ENCODE measurements around the gene CACNB4.

CACNB4 gene

DNA sequence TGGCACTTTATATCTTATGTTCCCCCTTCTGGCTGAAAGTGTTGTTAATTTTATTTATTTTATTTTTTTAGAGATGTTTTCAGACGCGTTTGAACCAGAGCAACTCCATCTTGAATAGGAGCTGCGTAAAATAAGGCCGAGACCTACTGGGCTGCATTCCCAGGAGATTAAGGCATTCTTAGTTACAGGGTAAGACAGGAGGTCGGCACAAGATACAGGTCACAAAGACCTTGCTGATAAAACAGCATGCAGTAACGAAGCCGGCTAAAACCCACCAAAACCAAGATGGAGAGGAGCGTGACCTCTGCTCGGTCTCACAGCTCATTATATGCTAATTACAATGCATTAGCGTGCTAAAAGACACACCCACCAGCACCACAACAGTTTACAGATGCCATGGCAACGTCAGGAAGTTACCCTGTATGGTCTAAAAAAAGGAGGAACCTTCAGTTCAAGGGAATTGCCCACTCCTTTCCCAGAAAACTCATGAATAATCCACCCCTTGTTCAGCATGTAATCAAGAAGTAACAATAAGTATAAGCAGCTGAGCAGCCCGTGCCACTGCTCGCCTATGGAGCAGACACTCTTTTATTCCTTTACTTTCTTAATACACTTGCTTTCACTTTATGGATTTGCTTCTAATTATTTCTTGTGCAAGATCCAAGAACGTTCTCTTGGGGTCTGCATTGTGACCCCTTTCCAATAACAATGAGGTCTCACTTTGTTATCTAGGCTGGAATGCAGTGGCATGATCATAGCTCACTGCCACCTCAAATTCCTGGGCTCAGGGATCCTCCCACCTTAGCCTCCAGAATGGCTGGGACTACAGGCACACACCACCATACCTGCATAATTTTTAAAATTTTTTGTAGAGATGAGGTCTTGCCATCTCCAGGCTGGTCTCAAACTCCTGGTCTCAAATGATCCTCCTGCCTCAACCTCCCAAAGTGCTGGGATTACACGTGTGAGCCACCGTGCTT, 55.9 kb downstream of the CACNB4 start:
- no peak overlapping the region for H3K4me3 ChIP-seq (ENCODE audit: low read depth, low read length)
- TF ChIP-seq, protein P1, sequence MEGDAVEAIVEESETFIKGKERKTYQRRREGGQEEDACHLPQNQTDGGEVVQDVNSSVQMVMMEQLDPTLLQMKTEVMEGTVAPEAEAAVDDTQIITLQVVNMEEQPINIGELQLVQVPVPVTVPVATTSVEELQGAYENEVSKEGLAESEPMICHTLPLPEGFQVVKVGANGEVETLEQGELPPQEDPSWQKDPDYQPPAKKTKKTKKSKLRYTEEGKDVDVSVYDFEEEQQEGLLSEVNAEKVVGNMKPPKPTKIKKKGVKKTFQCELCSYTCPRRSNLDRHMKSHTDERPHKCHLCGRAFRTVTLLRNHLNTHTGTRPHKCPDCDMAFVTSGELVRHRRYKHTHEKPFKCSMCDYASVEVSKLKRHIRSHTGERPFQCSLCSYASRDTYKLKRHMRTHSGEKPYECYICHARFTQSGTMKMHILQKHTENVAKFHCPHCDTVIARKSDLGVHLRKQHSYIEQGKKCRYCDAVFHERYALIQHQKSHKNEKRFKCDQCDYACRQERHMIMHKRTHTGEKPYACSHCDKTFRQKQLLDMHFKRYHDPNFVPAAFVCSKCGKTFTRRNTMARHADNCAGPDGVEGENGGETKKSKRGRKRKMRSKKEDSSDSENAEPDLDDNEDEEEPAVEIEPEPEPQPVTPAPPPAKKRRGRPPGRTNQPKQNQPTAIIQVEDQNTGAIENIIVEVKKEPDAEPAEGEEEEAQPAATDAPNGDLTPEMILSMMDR (IDR thresholded peaks at IDR 0.05; ENCODE audit: low read depth, low read length) = no peak

DNA sequence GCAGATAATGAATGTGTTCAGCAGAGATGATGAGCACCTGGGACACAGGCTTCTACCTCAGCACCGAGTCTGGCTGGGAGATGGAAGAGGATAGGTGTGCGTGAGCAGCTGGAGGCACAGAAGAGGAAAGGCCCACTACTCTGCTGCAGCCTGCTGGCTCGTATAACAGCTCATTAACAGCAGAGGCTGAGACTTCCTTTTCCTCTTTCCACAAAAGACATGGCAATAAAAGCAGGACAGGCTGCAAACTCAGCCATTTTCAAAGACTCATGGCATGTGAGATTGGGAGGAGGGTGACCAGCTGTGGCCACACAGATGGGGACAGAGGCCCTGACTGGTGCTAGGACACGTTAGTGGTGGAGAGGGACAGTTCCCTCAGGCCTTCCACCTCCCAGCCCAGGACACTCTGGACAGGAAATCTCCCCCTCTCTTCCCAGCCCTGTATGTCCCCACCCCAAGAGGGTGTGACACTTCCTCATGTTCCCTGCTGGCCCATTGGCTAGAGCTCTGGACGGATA, 60.3 kb downstream of the CACNB4 start:
- no peak overlapping the region for H3K4me3 ChIP-seq (ENCODE audit: low read depth, low read length)
- TF ChIP-seq, protein P1 (IDR thresholded peaks at IDR 0.05; ENCODE audit: low read depth, low read length) = no peak

DNA sequence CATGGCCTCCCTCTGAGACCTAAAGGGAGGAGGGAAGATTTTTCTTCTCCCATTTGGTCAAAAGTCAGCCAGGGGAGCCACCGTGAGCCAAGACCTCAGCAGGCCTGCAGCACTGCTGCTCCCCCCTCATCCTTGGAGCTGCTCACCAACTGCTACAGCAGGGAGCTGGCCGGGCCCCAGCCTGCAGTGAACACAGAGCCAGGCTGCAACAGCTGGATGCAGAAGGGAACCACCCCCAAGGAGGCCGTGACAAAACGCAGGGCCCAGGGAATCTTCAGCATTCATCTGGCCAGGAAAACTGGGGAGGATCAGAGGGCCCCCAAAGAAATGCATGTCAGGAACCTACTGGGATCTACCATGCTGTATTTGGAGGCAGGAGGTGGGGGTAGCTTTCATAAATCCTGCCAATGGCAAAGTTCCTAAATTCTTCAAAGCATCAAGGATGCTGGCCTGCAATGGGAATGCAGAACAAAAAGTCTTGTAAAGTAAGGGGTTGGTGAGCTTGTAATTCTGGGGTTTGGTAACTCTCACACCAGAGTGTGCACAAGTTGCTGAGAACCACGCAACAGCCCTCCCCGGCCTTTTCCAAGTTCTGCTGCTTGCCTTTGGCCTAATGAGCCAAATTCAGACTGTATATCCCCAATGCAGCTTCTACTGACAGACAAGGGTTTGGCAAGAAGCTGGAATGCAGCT, 61.0 kb downstream of the CACNB4 start:
- TF ChIP-seq, protein P1 (IDR thresholded peaks at IDR 0.05; ENCODE audit: low read depth, low read length) = no peak
- H3K4me3 ChIP-seq (ENCODE audit: low read depth, low read length) = no peak overlapping the region

DNA sequence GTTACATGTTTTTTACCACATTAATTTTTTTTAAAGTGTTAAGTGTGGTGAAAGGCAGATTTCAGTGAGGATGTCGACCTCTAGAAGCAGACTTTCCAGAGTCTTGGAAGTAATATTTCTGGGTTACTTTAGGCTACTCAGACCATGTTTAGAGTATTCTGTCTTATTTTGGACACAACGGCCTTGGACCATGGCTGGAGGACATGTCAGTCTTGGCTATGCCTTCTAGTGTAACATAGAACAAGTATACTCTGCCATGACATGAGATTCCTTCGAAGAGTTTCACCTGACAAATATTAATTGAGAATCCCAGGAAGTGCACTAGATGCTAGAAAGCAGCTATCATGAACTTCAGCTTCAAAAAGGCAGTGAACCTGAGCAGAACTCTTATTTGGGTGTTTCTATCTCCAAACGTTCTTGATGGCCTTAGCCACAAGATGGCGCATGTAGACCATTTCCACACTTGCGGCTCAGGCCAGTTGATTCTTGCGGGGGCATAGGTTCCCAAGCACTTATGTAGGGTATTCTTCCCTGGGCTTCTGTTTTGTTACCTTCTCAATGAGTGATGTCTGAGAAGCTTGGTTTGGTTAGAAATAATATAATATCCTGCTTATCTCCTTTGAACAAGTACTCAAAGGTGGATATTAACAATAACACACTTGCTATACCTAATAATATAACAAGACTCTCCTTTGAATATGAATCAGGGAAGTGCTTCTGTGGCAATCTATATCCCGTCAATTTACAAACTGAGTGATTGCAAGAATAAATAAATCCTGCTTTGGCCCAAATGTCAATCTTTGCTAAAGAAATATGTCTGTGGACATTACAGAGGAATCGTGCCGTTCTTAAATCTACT, 62.0 kb downstream of the CACNB4 start:
- no peak overlapping the region for H3K4me3 ChIP-seq (ENCODE audit: low read depth, low read length)
- TF ChIP-seq, protein P1 (IDR thresholded peaks at IDR 0.05; ENCODE audit: low read depth, low read length) = peak; percentile 71

DNA sequence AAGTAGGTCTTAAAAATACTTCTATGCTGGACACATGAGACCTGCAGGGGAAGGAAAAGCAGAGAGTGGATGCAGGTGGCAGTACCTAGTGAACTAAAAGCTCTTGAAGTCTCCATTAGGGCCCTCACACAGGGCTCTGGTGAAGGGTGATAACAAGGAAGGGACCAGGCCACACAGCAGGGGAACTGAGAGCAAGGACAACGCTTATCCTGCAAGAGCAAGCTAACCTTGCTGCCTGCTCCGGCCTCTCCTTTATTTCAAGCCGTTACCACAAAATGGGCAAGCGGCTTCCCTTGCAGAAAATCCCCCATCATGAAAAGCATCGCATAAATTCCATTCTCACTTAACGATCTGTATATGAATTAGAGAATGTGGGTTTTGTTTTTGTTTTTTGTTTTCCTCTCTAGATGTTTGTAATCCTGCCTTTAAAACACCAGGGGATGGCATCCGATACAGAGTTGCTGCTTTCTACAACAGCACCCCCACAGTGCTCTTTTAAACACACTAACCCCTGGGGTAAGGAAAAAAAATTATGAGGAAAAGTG, 64.5 kb downstream of the CACNB4 start:
- H3K4me3 ChIP-seq (ENCODE audit: low read depth, low read length) = no peak overlapping the region
- TF ChIP-seq, protein P1 (IDR thresholded peaks at IDR 0.05; ENCODE audit: low read depth, low read length) = no peak

DNA sequence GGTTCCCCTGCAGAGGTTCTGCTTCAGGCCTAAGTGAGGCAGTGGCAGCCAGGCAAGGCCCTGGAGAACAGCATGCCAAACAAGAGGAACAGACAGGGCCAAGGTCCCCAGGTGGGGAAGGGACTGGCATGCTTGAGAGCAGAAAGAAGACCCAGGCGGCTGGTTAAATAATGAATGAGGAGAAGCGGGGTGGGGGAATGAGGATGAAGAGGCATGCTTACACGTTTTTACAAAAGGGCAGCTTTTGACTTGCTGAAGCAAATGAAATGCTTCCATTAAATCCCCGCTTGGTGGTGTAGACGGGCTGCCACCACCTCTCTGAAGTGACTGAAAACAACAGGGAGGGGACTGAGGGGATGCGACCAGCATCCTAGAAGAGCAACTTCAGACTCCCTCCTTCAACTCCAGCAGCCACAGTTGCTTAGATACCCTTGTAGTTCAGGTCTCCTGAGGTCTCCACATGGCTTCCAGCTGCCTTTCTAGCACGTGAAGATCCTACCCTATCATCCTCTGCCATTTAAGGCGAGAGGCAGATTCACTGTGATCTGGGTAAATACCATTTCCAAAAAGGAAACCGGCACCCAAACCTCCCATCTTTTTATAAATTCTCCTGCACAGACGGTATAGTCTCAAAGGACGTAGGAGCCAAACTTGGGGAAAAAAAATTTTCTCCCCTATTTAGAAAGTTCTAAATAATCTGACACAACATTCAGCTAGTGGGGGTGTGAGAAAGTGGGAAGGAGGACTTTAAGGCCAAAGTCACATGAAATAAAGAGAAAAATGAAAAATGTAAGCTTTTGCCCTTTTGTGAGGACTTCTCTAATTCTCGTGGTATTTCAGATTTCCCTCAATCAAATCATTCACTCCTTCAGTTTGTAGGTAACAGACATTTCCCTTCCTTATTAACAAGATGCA, 65.6 kb downstream of the CACNB4 start:
- TF ChIP-seq, protein P1 (IDR thresholded peaks at IDR 0.05; ENCODE audit: low read depth, low read length) = no peak
- no peak overlapping the region for H3K4me3 ChIP-seq (ENCODE audit: low read depth, low read length)
